Measurements from ENCODE around the gene BCKDK. TPM values are rescaled to one million over a fixed set of nuclear protein-coding genes. Genes with fewer than 3 reads are reported as not detected.

BCKDK gene
- total RNA-seq, 1 experiment from 2014 or later, result 58.3 TPM

- peak; percentile 51; the same call in 1 of the 2 replicates for TF ChIP-seq TEAD1 (CRISPR knock-in tag; IDR thresholded peaks at IDR 0.05)
- no peak; the same call in 1 of the 2 replicates for TF ChIP-seq ATF1 (CRISPR knock-in tag; IDR thresholded peaks at IDR 0.05)
- no peak for TF ChIP-seq MXD4 (CRISPR knock-in tag; IDR thresholded peaks at IDR 0.05; ENCODE audit: borderline replicate concordance)
- no peak for TF ChIP-seq ERG (CRISPR knock-in tag; IDR thresholded peaks at IDR 0.05)
- no peak for TF ChIP-seq GRHL2 (CRISPR knock-in tag; IDR thresholded peaks at IDR 0.05; ENCODE audit: insufficient replicate concordance, severe bottlenecking)
- no peak for TF ChIP-seq CBFB (CRISPR knock-in tag; IDR thresholded peaks at IDR 0.05; ENCODE audit: low read depth)
- no peak for TF ChIP-seq ZBTB21 (CRISPR knock-in tag; IDR thresholded peaks at IDR 0.05; ENCODE audit: borderline replicate concordance)
- TF ChIP-seq, protein P1, sequence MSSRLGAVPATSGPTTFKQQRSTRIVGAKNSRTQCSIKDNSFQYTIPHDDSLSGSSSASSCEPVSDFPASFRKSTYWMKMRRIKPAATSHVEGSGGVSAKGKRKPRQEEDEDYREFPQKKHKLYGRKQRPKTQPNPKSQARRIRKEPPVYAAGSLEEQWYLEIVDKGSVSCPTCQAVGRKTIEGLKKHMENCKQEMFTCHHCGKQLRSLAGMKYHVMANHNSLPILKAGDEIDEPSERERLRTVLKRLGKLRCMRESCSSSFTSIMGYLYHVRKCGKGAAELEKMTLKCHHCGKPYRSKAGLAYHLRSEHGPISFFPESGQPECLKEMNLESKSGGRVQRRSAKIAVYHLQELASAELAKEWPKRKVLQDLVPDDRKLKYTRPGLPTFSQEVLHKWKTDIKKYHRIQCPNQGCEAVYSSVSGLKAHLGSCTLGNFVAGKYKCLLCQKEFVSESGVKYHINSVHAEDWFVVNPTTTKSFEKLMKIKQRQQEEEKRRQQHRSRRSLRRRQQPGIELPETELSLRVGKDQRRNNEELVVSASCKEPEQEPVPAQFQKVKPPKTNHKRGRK (CRISPR knock-in tag; IDR thresholded peaks at IDR 0.05; ENCODE audit: borderline replicate concordance), result no peak
- no peak for TF ChIP-seq STAT6 (CRISPR knock-in tag; conservative IDR thresholded peaks at IDR 0.05; ENCODE audit: low read depth)
- peak; percentile 97 for TF ChIP-seq CREM (CRISPR knock-in tag; IDR thresholded peaks at IDR 0.05)
- no peak for TF ChIP-seq NR3C1 (CRISPR knock-in tag; conservative IDR thresholded peaks at IDR 0.05; ENCODE audit: low read depth)
- TF ChIP-seq, protein P2, sequence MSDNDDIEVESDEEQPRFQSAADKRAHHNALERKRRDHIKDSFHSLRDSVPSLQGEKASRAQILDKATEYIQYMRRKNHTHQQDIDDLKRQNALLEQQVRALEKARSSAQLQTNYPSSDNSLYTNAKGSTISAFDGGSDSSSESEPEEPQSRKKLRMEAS (CRISPR knock-in tag; IDR thresholded peaks at IDR 0.05), result peak; percentile 70
- TF ChIP-seq GABPB1 (CRISPR knock-in tag; IDR thresholded peaks at IDR 0.05), result peak; percentile 88
- TF ChIP-seq TCF7 (CRISPR knock-in tag; IDR thresholded peaks at IDR 0.05; ENCODE audit: low read depth), result no peak
- no peak for TF ChIP-seq RELA (CRISPR knock-in tag; IDR thresholded peaks at IDR 0.05; ENCODE audit: borderline replicate concordance)
- no peak for TF ChIP-seq ZNF232 (CRISPR knock-in tag; IDR thresholded peaks at IDR 0.05)
- no peak for TF ChIP-seq ESRRA (CRISPR knock-in tag; IDR thresholded peaks at IDR 0.05; ENCODE audit: borderline replicate concordance)
- TF ChIP-seq PRRX2 (CRISPR knock-in tag; IDR thresholded peaks at IDR 0.05), result no peak
- TF ChIP-seq AFF4 (CRISPR knock-in tag; IDR thresholded peaks at IDR 0.05; ENCODE audit: borderline replicate concordance), result no peak
- TF ChIP-seq ATF3 (CRISPR knock-in tag; conservative IDR thresholded peaks at IDR 0.05), result no peak
- no peak for TF ChIP-seq ZNF423 (CRISPR knock-in tag; IDR thresholded peaks at IDR 0.05)
- TF ChIP-seq USF2 (CRISPR knock-in tag; IDR thresholded peaks at IDR 0.05), result no peak; the same call in 1 of the 2 replicates
- TF ChIP-seq, protein P3, sequence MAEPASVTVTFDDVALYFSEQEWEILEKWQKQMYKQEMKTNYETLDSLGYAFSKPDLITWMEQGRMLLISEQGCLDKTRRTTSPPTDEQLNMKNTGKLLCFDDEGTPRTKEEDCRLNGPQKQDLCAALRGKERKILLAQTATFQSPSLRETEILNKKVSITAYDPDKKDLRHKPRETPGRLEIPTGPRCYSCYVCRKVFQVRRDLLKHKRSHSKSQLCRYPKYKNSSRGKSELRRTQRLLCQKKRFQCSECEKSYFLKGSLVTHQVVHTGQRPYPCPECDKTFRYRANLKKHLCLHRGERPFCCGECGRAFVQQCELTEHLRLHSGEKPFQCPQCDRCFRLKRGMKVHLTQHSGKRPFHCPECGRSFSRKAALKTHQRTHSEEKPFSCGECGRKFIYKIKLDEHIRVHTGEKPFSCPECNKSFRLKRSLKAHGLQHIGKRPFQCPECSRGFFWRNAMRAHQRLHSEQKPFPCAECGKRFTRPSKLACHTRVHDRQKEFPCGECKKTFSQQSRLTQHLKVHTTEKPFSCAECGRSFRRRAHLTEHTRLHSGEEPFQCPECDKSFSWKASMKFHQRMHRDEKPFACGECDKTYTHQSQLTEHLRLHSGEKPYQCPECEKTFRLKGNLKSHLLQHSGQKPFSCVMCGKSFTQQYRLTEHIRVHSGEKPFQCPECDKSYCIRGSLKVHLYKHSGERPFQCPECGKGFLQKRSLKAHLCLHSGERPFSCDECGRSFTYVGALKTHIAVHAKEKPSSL (CRISPR knock-in tag; conservative IDR thresholded peaks at IDR 0.05), result no peak
Measured at GRCh38 chr16:31117384-31118222, 9.4 kb downstream of the BCKDK start, which contains the start of gene KAT8 (continued).

Data from WTC11 (cell line).